HG03457 (cell line): ENCODE measurements around the gene DGKA.
"Not testable (repeated sequence)": the region's sequence is repeated elsewhere in the genome, so short reads cannot be mapped to it uniquely, and the experiment has no call there.

ENCODE experiments used
- ATAC-seq: cut with Tn5 transposase; IDR thresholded peaks from one replicate; pipeline ENCODE4 v1.9.1; 2021; ENCODE audit warnings: moderate number of reproducible peaks; ENCODE audit not compliant: unreplicated experiment

DGKA gene

DNA sequence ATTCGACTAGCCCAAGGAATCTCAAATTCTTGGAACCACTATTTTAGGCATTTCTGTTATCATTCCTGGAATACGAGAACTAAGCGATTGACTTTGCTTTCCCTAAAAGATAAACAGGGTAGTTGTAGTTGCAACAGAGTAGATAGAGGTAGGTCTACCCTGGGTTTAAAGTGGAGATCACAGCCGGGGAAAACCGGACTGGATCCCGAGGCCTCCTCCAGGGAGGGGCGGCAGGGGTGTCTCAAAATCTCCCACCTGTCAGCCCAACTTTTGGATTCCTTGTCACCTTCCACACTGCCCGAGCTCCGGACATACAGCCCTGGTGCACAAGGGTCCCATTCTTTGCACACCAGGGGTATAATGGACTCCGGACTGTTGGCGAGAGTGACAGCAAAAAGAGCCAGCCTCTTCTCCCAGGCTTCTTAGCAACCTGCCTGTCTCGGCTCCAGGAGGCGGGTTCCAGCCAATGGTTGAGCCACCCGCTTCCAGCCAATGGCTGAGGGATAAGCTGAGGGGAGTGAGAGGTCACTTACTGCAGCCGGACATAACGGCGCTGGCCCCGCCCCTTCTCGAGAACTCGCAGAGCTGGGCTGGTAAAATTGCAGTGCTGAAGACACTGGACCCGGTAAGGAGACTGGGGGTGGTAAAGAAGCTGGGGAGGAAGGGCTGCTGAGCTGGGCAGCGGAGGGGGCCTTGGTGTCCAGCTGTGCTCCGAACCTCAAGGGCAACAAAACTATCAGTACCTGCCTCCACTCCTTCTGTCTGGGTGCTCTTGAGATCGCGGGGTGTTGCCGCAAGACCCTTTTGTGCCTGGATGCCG, 66.0 kb downstream of the DGKA start, which contains the start of gene SUOX:
TSS of gene SUOX (plus strand) at position 562 of the 820 bp plus-strand sequence. CDS start 4,946 bp downstream, outside the sequence.
- peak; percentile 98 for ATAC-seq

DNA sequence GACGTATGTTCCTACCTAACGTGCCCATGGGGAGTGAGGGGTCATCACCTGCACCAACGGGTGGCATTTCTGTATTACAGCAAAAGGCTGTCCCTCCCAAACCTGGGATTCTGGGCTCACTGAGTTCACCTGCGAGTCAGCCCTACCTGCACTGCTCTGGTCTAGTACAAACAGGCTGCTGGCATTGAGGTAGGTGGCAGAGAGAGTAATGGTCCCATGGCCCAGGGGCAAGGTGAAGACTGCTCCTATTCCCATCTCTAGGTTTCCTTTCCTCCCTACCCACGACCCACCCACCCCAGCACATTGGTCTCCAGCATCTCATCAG, 66.5 kb downstream of the DGKA start:
- no peak for ATAC-seq

DNA sequence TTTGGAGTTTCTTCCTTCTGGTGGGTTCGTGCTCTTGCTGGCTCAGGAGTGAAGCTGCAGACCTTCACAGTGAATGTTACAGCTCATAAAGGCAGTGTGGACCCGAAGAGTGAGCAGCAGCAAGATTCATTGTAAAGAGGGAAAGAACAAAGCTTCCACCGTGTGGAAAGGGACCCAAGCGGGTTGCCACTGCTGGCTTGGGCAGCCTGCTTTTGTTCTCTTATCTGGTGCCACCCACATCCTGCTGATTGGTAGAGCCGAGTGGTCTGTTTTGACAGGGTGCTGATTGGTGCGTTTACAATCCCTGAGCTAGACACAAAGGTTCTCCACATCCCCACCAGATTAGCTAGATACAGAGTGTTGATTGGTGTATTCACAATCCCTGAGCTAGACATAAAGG, 68.6 kb downstream of the DGKA start:
- not testable (repeated sequence) for ATAC-seq

DNA sequence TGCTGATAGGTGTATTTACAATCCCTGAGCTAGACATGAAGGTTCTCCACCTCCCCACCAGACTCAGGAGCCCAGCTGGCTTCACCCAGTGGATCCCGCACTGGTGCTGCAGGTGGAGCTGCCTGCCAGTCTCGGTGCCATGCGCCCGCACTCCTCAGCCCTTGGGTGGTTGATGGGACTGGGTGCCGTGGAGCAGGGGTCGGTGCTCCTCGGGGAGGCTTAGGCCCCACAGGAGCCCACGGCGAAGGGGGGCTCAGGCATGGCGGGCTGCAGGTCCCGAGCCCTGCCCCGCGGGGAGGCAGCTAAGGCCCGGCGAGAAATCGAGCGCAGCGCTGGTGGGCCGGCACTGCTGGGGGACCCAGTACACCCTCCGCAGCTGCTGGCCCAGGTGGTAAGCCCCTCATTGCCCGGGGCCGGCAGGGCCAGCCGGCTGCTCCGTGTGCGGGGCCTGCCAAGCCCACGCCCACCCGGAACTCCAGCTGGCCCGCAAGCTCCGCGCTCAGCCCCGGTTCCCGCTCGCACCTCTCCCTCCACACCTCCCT, 69.1 kb downstream of the DGKA start:
- ATAC-seq = not testable (repeated sequence)

- no peak for ATAC-seq
Observed at GRCh38 chr12:56001487-56002100, 70.6 kb downstream of the DGKA start.

- not testable (repeated sequence) for ATAC-seq
Observed at GRCh38 chr12:56003376-56003775, 72.4 kb downstream of the DGKA start.
